GM18907 (cell line): ENCODE results near the gene EXOC6.
A peak's percentile ranks its signal among the peaks of the same experiment; 100 is the strongest.

Experiments used
- ATAC-seq: cut with Tn5 transposase; IDR thresholded peaks from one replicate; pipeline ENCODE4 v1.9.1; 2021; ENCODE audit warnings: mild to moderate bottlenecking, moderate library complexity; ENCODE audit not compliant: unreplicated experiment

Gene EXOC6

GRCh38 chr10:92848441-92849233 is at the start of gene EXOC6:
Gene EXOC6, plus strand, starts transcription at chr10:92848520. Its CDS starts 14 bp downstream, at chr10:92848534.
- ATAC-seq, result peak; percentile 83

GRCh38 chr10:92799568-92799967 is 48.8 kb upstream of the EXOC6 start:
- ATAC-seq, result no peak

- ATAC-seq, result no peak
These were observed 48.1 kb upstream of the EXOC6 start for GRCh38 chr10:92800134-92800733.

GRCh38 chr10:92801978-92802872 is 46.1 kb upstream of the EXOC6 start:
- no peak for ATAC-seq

- no peak for ATAC-seq
These were observed 38.5 kb upstream of the EXOC6 start for GRCh38 chr10:92809840-92810239.

- no peak for ATAC-seq
These were observed 37.3 kb upstream of the EXOC6 start for GRCh38 chr10:92810934-92811532.

- ATAC-seq, result no peak
These were observed 36.3 kb upstream of the EXOC6 start for GRCh38 chr10:92811986-92812385.

GRCh38 chr10:92813979-92814378 is 34.3 kb upstream of the EXOC6 start:
- ATAC-seq, result no peak

- ATAC-seq, result no peak
These were observed 33.5 kb upstream of the EXOC6 start for GRCh38 chr10:92814790-92815189.

- no peak for ATAC-seq
These were observed 32.2 kb upstream of the EXOC6 start for GRCh38 chr10:92816091-92816531.

GRCh38 chr10:92822060-92822634 is 26.2 kb upstream of the EXOC6 start:
- ATAC-seq, result no peak

GRCh38 chr10:92822964-92823363 is 25.4 kb upstream of the EXOC6 start:
- no peak for ATAC-seq

- no peak for ATAC-seq
These were observed 22.3 kb upstream of the EXOC6 start for GRCh38 chr10:92826061-92826460.

GRCh38 chr10:92826504-92826903 is 21.8 kb upstream of the EXOC6 start:
- no peak for ATAC-seq

GRCh38 chr10:92829042-92829785 is 19.1 kb upstream of the EXOC6 start:
- no peak for ATAC-seq

GRCh38 chr10:92829786-92830377 is 18.4 kb upstream of the EXOC6 start:
- ATAC-seq, result no peak

GRCh38 chr10:92830478-92831389 is 17.6 kb upstream of the EXOC6 start:
- no peak for ATAC-seq

GRCh38 chr10:92832121-92832520 is 16.2 kb upstream of the EXOC6 start:
- ATAC-seq, result no peak
